ENCODE results near the gene SMC1B.
"Not testable (repeated sequence)": the region's sequence is repeated elsewhere in the genome, so short reads cannot be mapped to it uniquely, and the experiment has no call there.

Gene SMC1B

DNA sequence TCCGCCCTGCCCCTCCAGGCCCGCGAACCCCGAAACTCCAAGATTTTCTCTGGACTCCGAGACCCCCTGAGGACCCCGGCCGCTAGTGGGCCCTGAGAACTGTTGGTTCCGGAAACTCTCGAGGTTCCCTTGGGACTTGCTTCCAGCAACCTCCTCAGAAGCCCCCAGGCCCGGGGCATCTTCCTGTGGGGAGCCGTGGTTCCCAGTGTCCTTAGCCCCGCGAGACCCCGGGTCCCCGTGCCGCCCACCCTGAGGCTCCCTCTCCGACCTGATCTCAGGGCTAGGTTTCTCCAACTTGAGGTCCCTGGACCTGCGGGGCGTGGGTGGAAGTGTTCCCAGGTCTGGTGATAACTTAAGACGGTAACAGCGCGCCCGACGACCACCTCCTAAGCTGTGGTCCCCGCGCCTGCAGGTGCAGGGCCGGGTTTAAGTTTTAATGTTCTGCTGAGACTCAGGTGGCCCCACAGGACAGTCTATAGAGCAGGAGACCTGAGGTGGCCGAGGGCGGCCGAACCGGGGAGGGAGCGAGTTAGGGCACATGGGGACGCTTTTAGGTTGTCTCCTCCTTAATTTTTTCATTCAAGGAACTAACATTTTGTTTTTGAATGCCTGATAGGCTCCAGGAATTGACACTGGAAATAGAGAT, 102.9 kb downstream of the SMC1B start:
- no peaks in the 10 kb centered on the region for H3K27me3 Mint-ChIP-seq
- H3K4me3 Mint-ChIP-seq = peak overlapping the region; percentile 91
- peaks cover 24% of the 10 kb centered on the region for H3K36me3 Mint-ChIP-seq (ENCODE audit: low read depth)
- intact Hi-C loops (cut with micrococcal nuclease) = loop anchor here (10.0 kb wide), 2 partner anchors 46 to 124 kb away; no protein-coding TSS in a partner anchor
- H3K9me3 Mint-ChIP-seq = no peaks in the 10 kb centered on the region
- peak overlapping the region; percentile 87 for H3K27ac Mint-ChIP-seq
- H3K4me1 Mint-ChIP-seq (ENCODE audit: low read depth) = peaks cover 88% of the 10 kb centered on the region

GRCh38 chr22:45309422-45310227, 103.8 kb downstream of the SMC1B start, which contains the start of gene FAM118A:
FAM118A (plus strand) TSS chr22:45309934; CDS start chr22:45322380, 12,446 bp downstream.
- Mint-ChIP-seq H3K36me3 (ENCODE audit: low read depth) (peaks cover 24% of the 10 kb centered on the region), H3K4me1 (ENCODE audit: low read depth) (peaks cover 83% of the 10 kb centered on the region), H3K9me3 (no peaks in the 10 kb centered on the region), H3K4me3 (peak within 1 kb of the TSS; percentile 91), H3K27me3 (no peaks in the 10 kb centered on the region), H3K27ac (peak within 1 kb of the TSS; percentile 87)
- intact Hi-C loops (cut with micrococcal nuclease) = loop anchor here (10.0 kb wide), 2 partner anchors 45 to 125 kb away; no protein-coding TSS in a partner anchor

- H3K9me3 Mint-ChIP-seq = no peaks in the 10 kb centered on the region
- H3K4me3 Mint-ChIP-seq = peak overlapping the region; percentile 91
- H3K36me3 Mint-ChIP-seq (ENCODE audit: low read depth) = peaks cover 24% of the 10 kb centered on the region
- peak overlapping the region; percentile 87 for H3K27ac Mint-ChIP-seq
- peaks cover 77% of the 10 kb centered on the region for H3K4me1 Mint-ChIP-seq (ENCODE audit: low read depth)
- intact Hi-C loops (cut with micrococcal nuclease) = no loop called here
- H3K27me3 Mint-ChIP-seq = no peaks in the 10 kb centered on the region
Observed at GRCh38 chr22:45308957-45309421, 104.4 kb downstream of the SMC1B start.

DNA sequence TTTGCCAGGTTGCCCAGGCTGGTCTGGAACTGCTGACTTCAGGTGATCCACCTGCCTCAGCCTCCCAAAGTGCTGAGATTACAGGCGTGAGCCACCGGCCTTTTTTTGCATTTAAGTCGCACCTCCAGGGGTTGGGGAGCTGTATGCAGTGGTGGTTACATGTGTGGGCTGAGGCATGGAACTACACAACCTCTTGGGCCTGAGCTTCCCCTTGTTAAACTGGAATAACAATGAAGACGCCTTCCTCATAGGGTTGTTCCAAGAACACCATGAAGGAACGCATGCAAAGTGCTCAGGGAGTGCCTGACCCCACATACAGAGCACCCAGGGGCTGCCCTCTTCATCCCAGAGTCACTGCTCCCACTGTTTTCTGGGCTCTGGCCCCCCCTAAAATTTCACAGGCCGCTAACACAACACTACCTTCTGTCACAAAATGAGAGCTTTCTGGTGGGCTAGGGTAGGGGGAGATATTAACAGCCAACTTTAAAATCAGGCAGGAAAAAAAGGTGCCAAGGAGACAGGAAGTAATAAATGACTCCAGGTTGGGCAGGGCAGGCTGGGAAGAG, 104.9 kb downstream of the SMC1B start:
- intact Hi-C loops (cut with micrococcal nuclease) = no loop called here
- peaks cover 22% of the 10 kb centered on the region for H3K36me3 Mint-ChIP-seq (ENCODE audit: low read depth)
- no peaks in the 10 kb centered on the region for H3K9me3 Mint-ChIP-seq
- peak overlapping the region; percentile 87 for H3K27ac Mint-ChIP-seq
- peak overlapping the region; percentile 91 for H3K4me3 Mint-ChIP-seq
- H3K4me1 Mint-ChIP-seq (ENCODE audit: low read depth) = peaks cover 72% of the 10 kb centered on the region
- H3K27me3 Mint-ChIP-seq = no peaks in the 10 kb centered on the region

DNA sequence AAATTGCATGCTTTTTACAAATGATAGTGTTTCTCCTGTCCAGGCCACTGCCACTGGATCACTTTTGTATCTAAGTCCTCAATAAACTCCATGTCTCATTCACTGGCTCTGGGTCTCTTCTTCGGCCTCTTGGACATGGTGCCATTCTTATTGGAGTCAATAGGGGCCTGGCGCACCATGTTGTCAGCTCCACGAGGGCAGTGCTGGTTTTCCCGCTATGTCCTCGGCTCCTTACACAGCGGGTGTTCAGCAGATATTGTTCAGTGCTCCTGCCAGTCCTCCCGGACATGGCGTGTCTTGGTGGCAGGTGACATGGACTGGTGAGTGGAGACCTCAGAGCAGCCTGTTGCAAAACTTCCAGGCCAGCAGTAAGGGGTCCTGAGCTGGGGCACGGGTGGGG, 107.3 kb downstream of the SMC1B start:
- intact Hi-C loops (cut with micrococcal nuclease) = no loop called here

GRCh38 chr22:45305456-45306075, 107.8 kb downstream of the SMC1B start:
- Mint-ChIP-seq H3K36me3 (ENCODE audit: low read depth) (peaks cover 3% of the 10 kb centered on the region), H3K4me3 (no peak overlapping the region), H3K27ac (peak overlapping the region; percentile 35), H3K9me3 (no peaks in the 10 kb centered on the region), H3K27me3 (no peaks in the 10 kb centered on the region), H3K4me1 (ENCODE audit: low read depth) (peaks cover 52% of the 10 kb centered on the region)
- intact Hi-C loops (cut with micrococcal nuclease) = no loop called here

More for the DNA sequence above, 107.3 kb downstream of the SMC1B start:
- H3K4me3 Mint-ChIP-seq = no peak overlapping the region
- peak overlapping the region; percentile 35 for H3K27ac Mint-ChIP-seq
- H3K27me3 Mint-ChIP-seq = no peaks in the 10 kb centered on the region
- H3K4me1 Mint-ChIP-seq (ENCODE audit: low read depth) = peaks cover 57% of the 10 kb centered on the region
- no peaks in the 10 kb centered on the region for H3K9me3 Mint-ChIP-seq
- H3K36me3 Mint-ChIP-seq (ENCODE audit: low read depth) = peaks cover 7% of the 10 kb centered on the region

DNA sequence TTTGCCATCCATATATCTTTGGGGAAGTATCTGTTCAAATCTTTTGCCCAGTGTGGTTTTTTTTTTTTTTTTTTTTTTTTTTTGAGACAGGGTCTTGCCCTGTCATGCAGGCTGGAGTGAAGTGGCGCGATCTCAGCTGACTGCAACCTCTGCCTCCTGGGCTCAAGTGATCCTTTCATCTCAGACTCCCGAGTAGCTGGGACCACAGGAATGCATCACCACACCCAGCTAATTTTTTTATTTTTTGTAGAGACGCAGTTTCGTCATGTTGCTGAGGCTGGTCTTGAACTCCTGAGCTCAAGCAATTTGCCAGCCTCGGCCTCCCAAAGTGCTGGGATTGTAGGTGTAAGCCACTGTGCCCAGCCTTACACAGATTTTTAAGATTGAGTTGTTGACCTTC, 108.4 kb downstream of the SMC1B start:
- no peak overlapping the region for H3K27ac Mint-ChIP-seq
- H3K36me3 Mint-ChIP-seq (ENCODE audit: low read depth) = no peaks in the 10 kb centered on the region
- intact Hi-C loops (cut with micrococcal nuclease) = no loop called here
- H3K4me3 Mint-ChIP-seq = no peak overlapping the region
- H3K9me3 Mint-ChIP-seq = no peaks in the 10 kb centered on the region
- peaks cover 49% of the 10 kb centered on the region for H3K4me1 Mint-ChIP-seq (ENCODE audit: low read depth)
- no peaks in the 10 kb centered on the region for H3K27me3 Mint-ChIP-seq

DNA sequence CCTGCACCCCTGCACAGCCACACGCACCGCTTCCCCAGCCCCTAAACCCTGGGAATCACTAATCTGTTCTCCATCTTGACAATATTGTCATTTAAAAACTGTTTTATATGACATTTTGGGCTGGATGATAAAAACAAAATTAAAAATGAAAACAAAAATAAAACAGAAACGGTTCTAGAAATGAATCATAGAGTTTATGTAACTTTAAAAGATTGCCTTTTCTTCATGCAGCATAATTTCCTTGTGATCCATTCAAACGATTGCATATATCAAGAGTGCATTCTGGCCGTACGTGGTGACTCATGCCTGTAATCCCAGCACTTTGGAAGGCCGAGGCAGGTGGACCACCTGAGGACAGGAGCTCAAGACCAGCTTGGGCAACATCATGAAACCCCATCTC, 110.2 kb downstream of the SMC1B start:
- intact Hi-C loops (cut with micrococcal nuclease) = no loop called here
- peaks cover 41% of the 10 kb centered on the region for H3K4me1 Mint-ChIP-seq (ENCODE audit: low read depth)

GRCh38 chr22:45302751-45303150, 110.6 kb downstream of the SMC1B start:
- Mint-ChIP-seq H3K27ac (peak overlapping the region; percentile 71), H3K4me3 (no peak overlapping the region), H3K27me3 (peaks cover 1% of the 10 kb centered on the region), H3K36me3 (ENCODE audit: low read depth) (no peaks in the 10 kb centered on the region), H3K9me3 (no peaks in the 10 kb centered on the region), H3K4me1 (ENCODE audit: low read depth) (peaks cover 38% of the 10 kb centered on the region)
- intact Hi-C loops (cut with micrococcal nuclease) = no loop called here

More for the DNA sequence above, 110.2 kb downstream of the SMC1B start:
- Mint-ChIP-seq H3K4me3 (no peak overlapping the region), H3K36me3 (ENCODE audit: low read depth) (no peaks in the 10 kb centered on the region), H3K27me3 (peaks cover 1% of the 10 kb centered on the region), H3K27ac (no peak overlapping the region), H3K9me3 (no peaks in the 10 kb centered on the region)

- Mint-ChIP-seq H3K4me3 (no peak overlapping the region), H3K27ac (peak overlapping the region; percentile 62), H3K9me3 (no peaks in the 10 kb centered on the region), H3K4me1 (ENCODE audit: low read depth) (peaks cover 38% of the 10 kb centered on the region), H3K27me3 (peaks cover 1% of the 10 kb centered on the region), H3K36me3 (ENCODE audit: low read depth) (no peaks in the 10 kb centered on the region)
- intact Hi-C loops (cut with micrococcal nuclease) = no loop called here
Observed at GRCh38 chr22:45298934-45299505, 114.4 kb downstream of the SMC1B start.

- Mint-ChIP-seq H3K4me3 (peak overlapping the region; percentile 2), H3K4me1 (ENCODE audit: low read depth) (peaks cover 31% of the 10 kb centered on the region), H3K36me3 (ENCODE audit: low read depth) (no peaks in the 10 kb centered on the region), H3K9me3 (no peaks in the 10 kb centered on the region), H3K27me3 (peaks cover 1% of the 10 kb centered on the region), H3K27ac (peak overlapping the region; percentile 79)
- intact Hi-C loops (cut with micrococcal nuclease) = no loop called here
Observed at GRCh38 chr22:45296628-45297297, 116.6 kb downstream of the SMC1B start.

GRCh38 chr22:45295492-45295891, 117.9 kb downstream of the SMC1B start:
- Mint-ChIP-seq H3K36me3 (ENCODE audit: low read depth) (no peaks in the 10 kb centered on the region), H3K4me3 (no peak overlapping the region), H3K9me3 (no peaks in the 10 kb centered on the region), H3K4me1 (ENCODE audit: low read depth) (peaks cover 29% of the 10 kb centered on the region), H3K27me3 (peaks cover 1% of the 10 kb centered on the region), H3K27ac (no peak overlapping the region)
- intact Hi-C loops (cut with micrococcal nuclease) = no loop called here

DNA sequence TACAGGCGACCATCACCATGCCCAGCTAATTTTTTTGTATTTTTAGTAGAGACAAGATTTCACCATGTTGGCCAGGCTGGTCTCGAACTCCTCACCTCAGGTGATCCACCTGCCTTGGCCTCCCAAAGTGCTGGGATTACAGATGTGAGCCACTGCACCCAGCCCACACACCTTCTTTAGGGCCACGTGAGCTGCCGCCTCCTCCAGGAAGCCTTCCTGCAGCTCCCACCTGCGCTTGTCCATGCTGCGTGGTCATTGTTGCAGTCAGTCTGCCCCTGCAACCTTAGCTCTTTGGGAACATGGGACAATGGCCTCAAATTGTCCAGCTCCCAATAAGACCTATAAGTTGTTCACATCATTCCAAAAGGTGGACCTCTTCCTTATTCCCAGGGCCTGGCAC, 118.4 kb downstream of the SMC1B start:
- intact Hi-C loops (cut with micrococcal nuclease); H3K27ac Mint-ChIP-seq; H3K4me3 Mint-ChIP-seq; H3K36me3 Mint-ChIP-seq (ENCODE audit: low read depth); H3K27me3 Mint-ChIP-seq; H3K9me3 Mint-ChIP-seq: not testable (repeated sequence)
- peaks cover 29% of the 10 kb centered on the region for H3K4me1 Mint-ChIP-seq (ENCODE audit: low read depth)

All from dendritic cell treated with granulocyte-macrophage colony-stimulating factor and Interleukin-4, amounts not matched to agents 40 ng/mL and 50 ng/mL, for 4 days (primary cell).